NB4 (cell line): ENCODE results near the gene RNF157.
A peak's percentile ranks its signal among the peaks of the same experiment; 100 is the strongest.

ENCODE experiments used
- CTCF ChIP-seq: IDR thresholded peaks from one replicate; pipeline ENCODE4 v1.5.1; 2012; ENCODE audit warnings: low read depth, low read length
- MYC ChIP-seq: IDR thresholded peaks from 2 replicates; pipeline ENCODE4 v1.6.1; 2011; ENCODE audit warnings: low read depth, low read length
- POLR2A ChIP-seq: IDR thresholded peaks from 2 replicates; pipeline ENCODE4 v1.6.1; 2011; ENCODE audit warnings: mild to moderate bottlenecking; ENCODE audit not compliant: insufficient read length; ENCODE audit errors: extremely low read depth

DNA sequence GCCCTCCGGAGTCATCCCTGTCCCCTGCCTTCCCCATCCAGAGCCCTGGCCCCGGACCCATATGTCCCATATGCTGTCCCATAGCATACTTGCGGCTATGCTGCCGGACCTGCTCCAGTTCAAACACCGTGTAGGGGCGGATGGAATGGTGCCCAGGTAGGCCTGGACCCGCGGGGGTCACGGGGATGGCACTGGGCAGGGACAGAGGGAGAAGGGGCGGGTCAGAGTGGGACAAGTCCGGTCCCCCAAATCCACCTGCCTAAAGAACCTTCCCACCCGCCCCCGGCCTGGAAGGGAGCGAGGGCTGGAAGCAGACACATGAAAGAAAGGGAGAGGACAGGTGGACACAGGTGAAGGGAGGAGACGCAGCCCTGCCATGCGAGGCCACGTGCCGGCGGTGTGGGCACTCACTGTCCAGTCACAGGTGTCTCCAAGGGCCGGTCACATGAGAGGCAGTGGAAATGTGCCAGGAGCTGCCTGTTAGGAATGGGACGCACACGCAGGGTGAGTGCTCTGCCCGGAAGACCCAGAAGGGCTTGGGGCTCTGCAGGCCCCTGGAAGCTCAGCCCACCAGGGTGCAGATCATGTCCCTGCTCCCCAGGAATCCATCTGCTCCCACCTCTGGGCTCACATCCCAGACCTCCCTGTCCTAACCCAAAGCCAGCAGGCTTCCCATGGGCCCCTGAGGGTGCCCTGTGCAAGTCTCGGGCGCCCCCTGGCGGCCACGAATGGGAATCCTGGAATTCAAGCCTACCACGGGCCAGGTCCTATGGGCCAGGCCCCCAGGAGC lies 38.9 kb upstream of the RNF157 start:
- TF ChIP-seq CTCF (peak; percentile 87), POLR2A (no peak), MYC (no peak)
